GM18861 (cell line): ENCODE measurements around the gene VAV2.

Experiments
- ATAC-seq: cut with Tn5 transposase; IDR thresholded peaks from one replicate; pipeline ENCODE4 v1.9.1; 2021; ENCODE audit not compliant: unreplicated experiment

VAV2 gene

DNA sequence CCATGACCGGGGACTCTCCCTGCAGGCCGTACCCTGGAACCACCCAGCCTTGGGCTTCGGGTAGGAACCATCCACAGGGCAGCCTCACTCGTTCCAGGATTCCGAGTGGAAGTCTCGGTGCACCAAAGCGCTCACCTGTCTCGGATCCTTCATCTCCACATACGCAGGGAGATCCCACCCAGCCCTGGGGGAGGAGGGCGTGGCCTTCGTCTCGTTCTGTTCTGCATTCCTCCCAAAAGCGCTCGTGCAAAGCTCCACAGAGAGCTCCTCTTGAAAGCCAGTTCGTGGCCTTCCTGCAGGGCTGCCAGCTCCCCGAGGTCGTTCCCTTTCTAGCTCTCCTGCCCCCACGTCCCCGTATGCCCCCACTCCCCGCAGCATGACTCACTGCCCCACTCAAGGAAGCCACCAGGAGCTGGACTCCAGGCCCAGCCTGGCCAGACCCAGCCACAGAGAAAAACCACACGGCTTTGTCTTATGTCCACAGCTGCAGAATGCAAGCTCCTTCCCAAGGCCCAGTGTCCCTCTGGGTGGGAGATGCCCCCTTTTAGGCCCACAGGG is 189.0 kb downstream of the VAV2 start:
- ATAC-seq = no peak

DNA sequence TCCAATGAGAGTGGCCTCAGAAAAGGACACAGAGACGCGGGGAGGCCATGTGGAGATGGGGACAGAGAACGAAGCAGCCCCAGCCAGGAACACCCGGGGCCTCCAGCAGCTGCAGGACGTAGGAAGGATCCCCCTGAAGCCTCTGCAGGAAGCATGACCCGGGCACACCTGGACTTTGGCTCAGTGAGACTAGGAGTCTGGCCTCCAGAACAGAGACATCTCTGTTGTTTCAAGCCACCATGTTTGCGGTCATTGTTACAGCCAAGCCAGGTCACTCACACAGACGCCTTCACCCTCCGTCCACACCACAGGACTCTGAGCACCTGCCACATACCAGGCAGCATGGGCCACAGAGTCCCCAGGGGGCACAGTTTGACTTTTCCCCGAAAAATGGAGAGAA is 190.4 kb downstream of the VAV2 start:
- no peak for ATAC-seq

DNA sequence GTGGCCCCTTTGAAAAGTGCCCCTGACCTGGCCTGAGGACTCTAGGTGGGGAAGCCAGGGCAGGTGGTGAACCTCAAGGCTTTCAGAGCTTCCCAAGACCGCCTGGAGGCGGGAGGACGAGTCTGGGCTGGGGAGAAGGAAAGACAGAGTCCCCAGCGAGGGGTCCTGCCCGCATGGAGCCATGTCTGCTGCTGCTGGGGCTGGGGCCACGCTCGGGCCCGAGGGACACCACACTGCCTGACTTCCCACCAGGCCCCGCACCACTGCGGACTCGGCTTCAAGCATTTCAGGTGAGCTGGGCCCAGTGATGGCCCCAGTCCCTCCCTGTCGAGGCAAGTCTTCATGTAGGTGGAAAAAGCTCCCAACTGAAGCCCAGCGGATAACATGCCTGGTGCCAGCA is 191.9 kb downstream of the VAV2 start:
- no peak for ATAC-seq

DNA sequence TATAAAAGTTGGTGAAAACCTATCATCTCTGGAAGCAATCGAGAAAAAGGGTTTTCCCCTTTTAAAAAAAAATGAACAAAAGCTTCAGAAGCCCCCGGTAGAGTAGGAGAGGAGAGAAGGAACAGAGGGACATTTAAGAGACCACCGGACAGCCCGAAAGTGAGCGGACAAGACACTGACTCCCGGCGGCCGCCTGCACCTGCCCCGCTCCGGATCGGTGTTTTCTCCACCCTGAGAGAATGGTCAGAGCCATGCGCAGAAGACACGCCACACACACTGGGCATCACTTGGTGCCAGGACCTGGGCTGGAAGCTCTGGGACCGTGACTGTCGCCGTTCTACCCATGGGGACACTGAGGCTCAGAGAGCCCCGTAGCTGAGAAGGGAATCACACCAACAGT is 192.4 kb downstream of the VAV2 start:
- ATAC-seq = no peak

DNA sequence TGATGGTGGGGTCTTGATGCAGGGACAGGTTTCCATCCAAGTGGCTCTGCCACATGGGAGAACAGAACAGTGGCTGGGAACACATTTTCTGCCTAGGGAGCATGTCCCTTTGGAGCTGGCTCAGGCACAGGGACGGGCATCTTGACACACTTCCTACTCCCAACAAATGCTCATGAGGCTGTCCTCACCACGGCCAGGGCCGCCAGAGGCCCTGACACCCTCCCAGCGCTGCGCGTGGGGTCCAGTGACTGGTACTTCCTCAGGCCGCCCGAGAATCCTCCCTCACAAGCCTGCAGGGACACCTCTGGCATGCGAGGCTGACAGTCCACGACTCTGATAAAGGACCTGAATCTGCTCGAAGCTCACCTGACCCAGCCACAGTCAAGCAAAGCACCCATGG is 193.0 kb downstream of the VAV2 start:
- ATAC-seq = no peak

DNA sequence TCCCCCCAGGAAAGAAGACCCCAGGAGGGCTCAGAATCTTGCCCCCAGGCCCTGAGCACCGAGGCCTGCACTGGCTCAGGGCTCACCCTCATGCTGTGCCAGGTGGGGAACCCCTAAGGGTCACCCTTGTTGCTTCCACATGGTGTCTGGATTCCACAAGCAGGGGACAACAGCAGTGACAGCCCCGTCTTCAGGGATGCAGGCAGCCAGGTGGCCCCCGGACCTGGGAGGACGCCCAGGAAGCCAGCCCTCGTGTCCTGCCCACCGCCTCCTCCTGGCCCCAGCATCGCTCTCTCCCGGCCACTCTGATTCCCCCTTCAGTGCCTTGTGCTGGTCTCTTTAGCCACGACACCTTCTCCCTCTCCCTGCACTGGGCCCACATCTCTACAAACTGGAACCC is 194.0 kb downstream of the VAV2 start:
- no peak for ATAC-seq

DNA sequence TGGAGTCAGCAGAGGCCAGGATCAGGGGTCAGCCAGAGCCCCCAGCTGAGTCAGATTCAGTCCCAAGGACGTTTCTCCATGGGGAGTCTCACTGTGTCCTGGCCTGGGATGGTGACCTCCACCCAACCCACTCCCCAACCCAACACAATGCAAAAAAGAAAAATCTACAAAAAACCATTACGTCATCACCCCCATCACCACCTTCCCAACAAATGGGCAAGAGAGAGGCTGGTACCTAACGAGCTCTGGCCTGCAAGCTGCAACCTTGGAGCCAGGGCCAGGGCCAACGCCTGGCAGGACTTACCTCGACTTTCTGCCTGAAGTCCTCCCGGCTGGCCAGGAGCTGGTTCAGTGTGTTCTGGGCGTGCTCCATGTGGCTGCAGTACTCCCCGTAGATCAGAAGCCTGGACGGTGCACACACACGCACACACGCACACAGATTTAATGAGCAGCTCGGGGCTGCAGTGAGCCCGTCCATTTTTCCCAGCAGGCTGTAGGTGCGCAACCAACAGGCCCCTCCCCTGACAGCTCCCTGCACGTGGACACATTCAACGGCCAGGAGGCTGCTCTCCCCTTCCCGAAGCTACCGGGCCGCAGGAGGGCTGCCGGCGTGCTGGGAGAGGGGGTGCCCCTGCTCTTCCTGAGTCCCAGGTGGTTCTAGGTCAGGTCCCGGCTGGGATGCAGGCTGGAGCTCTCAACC is 194.6 kb downstream of the VAV2 start:
- ATAC-seq = no peak

- ATAC-seq = no peak
Observed at GRCh38 chr9:133796562-133796961, 195.6 kb downstream of the VAV2 start.

- no peak for ATAC-seq
Observed at GRCh38 chr9:133795049-133795448, 197.1 kb downstream of the VAV2 start.

DNA sequence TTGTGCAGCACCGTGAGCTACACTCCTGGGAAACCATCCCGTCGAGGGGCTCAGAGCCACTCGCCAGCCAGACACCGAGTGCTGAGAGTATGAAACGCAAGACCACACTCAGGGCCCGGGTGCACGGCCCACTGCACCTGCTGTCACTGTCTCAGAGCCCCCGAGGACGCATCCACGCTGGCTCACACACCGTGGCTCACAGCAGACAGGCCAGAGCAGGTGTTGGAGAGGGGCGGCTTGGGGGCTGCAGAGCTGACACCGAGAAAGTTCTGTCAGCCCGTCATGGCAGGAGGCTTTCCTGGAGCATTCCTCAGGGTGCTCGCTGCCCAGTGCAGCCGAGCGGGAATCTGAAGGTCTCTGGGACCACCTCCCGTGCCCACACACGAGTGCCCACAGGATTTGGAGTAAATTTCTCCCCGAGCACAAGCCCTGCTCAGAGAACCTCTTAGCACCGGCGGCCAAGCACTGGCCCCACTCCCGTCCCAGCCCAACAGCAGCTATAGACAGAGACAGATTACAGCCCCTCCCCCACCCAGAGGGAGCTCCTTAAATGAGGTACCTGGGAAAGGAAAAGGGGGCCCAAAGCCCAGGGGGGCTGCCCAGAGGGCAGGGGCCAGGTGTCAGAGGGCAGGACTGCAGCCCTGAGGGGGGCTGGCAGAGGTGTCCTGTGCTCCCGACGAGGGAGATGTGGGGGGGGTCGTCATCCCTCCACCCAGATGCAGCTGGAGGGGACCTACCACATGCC is 197.9 kb downstream of the VAV2 start:
- no peak for ATAC-seq

- no peak for ATAC-seq
Observed at GRCh38 chr9:133793471-133793870, 198.7 kb downstream of the VAV2 start.

DNA sequence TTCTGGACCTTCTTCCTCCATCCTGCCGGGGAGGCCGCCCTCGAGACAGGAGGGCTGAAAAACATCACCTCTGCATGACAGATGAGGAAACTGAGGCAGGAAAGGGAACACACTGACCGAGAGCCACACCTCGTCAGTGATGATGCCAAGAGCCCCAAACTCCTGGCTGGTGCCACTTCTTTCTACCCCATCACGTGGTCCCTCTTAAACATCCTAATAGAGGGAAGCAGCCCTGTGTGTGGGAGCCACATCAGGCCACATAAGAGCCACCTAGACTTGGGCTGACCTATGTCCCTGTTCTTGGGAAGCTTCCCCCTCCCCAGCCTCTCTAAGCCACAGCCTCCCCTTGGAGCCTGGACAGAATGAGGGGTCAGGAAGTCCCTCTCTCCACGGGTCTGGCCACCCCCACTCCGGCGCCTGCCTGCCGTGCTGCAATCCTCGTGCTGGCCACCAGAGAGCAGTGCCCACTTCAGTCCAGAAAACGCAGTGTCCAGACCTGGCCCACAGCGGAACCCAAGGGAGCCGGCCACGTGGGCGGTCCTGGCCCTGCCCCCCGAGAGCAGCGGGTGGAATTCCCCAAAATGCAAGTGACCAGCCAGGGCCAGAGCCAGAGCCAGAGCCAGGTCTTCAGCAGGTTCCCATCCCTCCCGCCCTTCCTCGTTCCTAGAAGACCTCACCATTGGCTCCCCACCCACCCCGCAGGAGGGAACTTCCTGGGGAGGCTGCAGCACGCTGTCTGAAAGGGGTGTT is 199.2 kb downstream of the VAV2 start:
- no peak for ATAC-seq

GRCh38 chr9:133791735-133792649 is 200.1 kb downstream of the VAV2 start:
- ATAC-seq = no peak

DNA sequence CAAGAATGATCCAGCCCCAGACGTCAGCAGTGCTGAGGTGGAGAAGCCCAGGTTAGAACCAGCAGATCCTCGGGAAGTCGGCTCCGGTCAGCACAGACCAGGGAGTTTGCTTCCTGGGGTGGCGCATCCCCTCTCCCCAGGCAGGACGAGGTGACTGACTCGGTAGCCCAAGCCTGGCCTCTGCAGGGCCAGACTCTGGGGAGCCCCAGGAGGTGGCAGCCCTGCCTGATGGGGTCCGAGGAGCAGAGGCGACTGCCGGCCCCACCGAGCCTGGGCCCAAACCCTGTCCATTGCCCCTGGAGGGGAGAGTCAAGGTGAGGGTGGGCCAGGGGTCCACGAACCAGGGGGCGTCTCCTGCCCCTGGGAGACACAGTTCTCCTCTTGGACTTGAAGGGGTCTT is 201.1 kb downstream of the VAV2 start:
- ATAC-seq = no peak

DNA sequence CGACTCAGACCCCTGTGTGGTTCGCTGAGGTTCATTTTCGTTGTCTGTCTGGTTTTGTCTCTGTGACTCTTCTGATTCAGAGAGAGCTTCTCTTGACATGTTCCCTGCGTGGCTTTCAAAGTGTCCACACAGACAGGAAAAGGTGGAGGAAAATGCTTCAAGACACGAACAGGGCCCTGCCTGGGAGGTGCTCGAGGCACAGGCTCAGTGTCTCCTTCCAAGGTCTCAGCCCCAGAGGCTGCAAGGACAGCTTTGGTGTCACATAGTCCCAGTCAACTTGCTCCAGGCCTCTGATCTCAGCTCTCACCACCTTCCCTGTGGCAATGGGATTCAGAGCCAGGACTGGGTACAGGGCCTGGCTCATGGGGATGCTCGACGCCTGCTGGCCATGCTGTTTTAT is 202.3 kb downstream of the VAV2 start:
- ATAC-seq = no peak

- no peak for ATAC-seq
Observed at GRCh38 chr9:133788819-133789717, 203.1 kb downstream of the VAV2 start.

- ATAC-seq = no peak
Observed at GRCh38 chr9:133788045-133788818, 203.9 kb downstream of the VAV2 start.

GRCh38 chr9:133787754-133788025 is 204.4 kb downstream of the VAV2 start:
- no peak for ATAC-seq
